Mononuclear cell (primary cell): ENCODE measurements around the gene RPL9. TPM values are rescaled to one million over a fixed set of nuclear protein-coding genes. Genes with fewer than 3 reads are reported as not detected.
A peak's percentile ranks its signal among the peaks of the same experiment; 100 is the strongest.
"Not testable (repeated sequence)": the region's sequence is repeated elsewhere in the genome, so short reads cannot be mapped to it uniquely, and the experiment has no call there.

ENCODE experiments used
- H3K27me3 ChIP-seq: 2 replicates; pipeline ENCODE4 v1.6.0; 2011; ENCODE audit warnings: low read length, control low read depth; ENCODE audit not compliant: insufficient read depth
- H3K4me1 ChIP-seq: 2 replicates; pipeline ENCODE4 v1.5.1; 2011; ENCODE audit warnings: mild to moderate bottlenecking, low read length, control low read depth; ENCODE audit not compliant: insufficient read depth
- H3K4me3 ChIP-seq: 2 replicates; pipeline ENCODE4 v1.5.1; 2011; ENCODE audit warnings: mild to moderate bottlenecking, low read length, moderate library complexity
- H3K9me3 ChIP-seq: 2 replicates; pipeline ENCODE4 v1.5.1; 2011; ENCODE audit warnings: low read depth, mild to moderate bottlenecking, control low read depth, low read length
- total RNA-seq: library from RNA; depleted of rRNA; stranded (reverse); fragments of >200 nt; gene quantifications from one replicate; pipeline ENCODE4 v1.2.3, GENCODE V29; 2012

Gene RPL9
- 4,269 TPM for total RNA-seq

- H3K4me1 ChIP-seq: peaks cover 26% of the 10 kb centered on the region
- H3K9me3 ChIP-seq: no peaks in the 10 kb centered on the region
- no peaks in the 10 kb centered on the region for H3K27me3 ChIP-seq
- H3K4me3 ChIP-seq: peak within 1 kb of the TSS; percentile 83
Observed at GRCh38 chr4:39458505-39459300, at the start of gene RPL9, which contains the start of gene LIAS. TSS of gene RPL9 (minus strand) at chr4:39458922. CDS start at chr4:39458439, 483 bp downstream. TSS of gene LIAS (plus strand) at chr4:39459056. CDS start at chr4:39459118, 62 bp downstream.

DNA sequence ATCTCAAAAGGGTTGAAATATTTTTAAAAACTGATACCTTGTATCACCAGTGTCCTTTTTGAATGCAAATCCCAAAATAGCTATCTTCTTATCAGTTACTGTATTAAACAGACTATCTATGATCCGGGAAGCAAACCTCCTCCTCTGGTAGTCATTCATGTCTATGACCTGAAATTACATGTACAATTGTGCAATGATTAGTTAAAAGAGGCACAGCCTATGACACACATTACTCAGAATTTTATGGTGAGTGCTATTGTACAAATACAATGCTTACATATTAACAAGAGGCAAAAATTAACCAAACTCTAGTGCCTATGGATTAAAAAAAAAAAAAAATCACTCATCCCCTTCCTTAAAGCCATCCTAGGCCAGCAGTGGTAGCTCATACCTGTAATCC lies 46.9 kb upstream of the RPL9 start:
- Histone ChIP-seq H3K27me3 (no peaks in the 10 kb centered on the region), H3K4me1 (no peaks in the 10 kb centered on the region), H3K9me3 (no peaks in the 10 kb centered on the region), H3K4me3 (no peak overlapping the region)

DNA sequence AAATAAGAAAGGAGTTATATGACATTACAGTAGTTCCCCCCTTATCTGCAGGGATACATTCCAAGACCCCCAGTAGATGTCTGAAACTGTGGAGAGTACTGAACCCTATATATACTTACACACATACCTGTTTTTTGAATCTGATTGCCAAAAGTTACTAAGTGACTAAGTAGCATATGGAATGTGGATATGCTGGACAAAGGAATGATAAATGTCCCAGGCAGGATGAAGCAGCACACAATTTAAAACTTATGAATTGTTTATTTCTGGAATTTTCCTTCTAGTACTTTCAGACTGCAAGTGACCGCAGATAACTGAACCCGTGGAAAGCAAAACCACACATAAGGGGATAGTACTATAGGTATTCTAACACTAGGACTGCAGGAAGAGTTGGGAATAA lies 45.8 kb upstream of the RPL9 start:
- no peak overlapping the region for H3K4me3 ChIP-seq
- H3K9me3 ChIP-seq: no peaks in the 10 kb centered on the region
- H3K4me1 ChIP-seq: no peaks in the 10 kb centered on the region
- no peaks in the 10 kb centered on the region for H3K27me3 ChIP-seq

DNA sequence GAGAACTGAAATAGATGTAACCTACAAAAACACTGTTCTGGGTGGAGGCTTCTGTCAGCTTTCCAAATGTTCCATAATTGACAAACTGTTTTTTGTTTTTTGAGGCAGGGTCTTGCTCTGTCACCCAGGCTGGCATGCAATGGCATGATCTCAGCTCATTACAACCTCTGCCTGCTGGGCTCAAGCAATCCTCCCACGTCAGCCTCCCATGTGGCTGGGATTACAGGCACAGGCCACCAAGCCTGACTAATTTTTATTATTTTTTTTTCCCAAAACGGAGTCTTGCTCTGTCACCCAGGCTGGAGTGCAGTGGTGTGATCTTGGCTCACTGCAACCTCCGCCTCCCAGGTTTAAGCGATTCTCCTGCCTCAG lies 43.9 kb upstream of the RPL9 start:
- H3K4me3 ChIP-seq, H3K4me1 ChIP-seq, H3K27me3 ChIP-seq, H3K9me3 ChIP-seq: not testable (repeated sequence)

- Histone ChIP-seq H3K9me3 (no peaks in the 10 kb centered on the region), H3K4me3 (no peak overlapping the region), H3K27me3 (no peaks in the 10 kb centered on the region), H3K4me1 (no peaks in the 10 kb centered on the region)
Observed at GRCh38 chr4:39502019-39502663, 43.4 kb upstream of the RPL9 start.

DNA sequence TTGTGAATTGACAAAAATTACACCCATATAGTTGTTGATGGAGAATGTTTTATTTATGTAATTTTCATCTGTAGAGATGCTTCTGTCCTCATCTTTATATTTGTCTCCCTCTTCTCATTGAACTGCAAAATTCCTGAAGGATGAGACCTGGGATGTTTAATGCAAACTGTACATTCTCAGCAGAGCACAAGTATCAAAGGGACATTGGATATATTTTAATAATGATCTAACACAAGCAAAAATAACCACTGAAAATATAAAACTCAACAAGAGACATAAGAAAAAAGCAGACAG lies 40.0 kb upstream of the RPL9 start:
- no peaks in the 10 kb centered on the region for H3K9me3 ChIP-seq
- no peaks in the 10 kb centered on the region for H3K27me3 ChIP-seq
- H3K4me1 ChIP-seq: no peaks in the 10 kb centered on the region
- H3K4me3 ChIP-seq: no peak overlapping the region

- H3K4me3 ChIP-seq: no peak overlapping the region
- H3K4me1 ChIP-seq: no peaks in the 10 kb centered on the region
- no peaks in the 10 kb centered on the region for H3K27me3 ChIP-seq
- H3K9me3 ChIP-seq: no peaks in the 10 kb centered on the region
Observed at GRCh38 chr4:39497909-39498726, 39.4 kb upstream of the RPL9 start.

DNA sequence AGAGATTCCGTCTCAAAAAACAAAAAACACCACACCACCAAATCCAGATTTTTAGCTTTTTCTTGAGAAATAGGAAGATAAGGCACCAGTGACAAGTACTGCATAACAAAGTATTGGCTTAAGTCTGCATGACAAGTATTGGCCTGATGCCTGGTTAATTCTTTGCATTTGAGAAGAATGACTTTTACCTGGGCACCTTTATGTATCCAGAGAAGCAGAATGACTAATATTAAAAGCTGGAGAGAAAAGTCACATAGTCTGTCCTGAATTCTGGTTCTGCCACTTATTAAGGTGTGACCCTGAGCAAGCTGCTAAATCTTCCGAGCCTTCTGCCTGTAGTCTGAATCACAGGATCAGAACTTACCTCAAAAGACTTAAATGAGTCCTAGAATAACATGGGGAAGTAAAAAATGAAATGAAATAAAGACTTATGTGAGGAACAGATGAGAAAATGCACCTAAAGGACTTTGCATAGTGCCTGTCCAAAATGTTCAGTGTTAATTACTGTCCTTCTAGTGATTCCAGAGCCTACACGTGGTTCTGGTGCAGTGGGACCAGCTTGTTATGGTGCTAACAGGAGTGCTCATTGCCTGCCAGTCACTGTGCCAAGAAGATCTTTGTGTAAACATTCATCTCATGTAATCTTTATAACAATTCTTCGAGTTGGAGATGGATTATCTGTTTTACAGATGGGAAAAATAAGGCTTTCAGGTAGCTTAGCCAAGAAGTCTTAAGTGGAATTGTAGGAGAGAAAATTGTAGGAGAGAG lies 36.9 kb upstream of the RPL9 start:
- no peak overlapping the region for H3K4me3 ChIP-seq
- no peaks in the 10 kb centered on the region for H3K4me1 ChIP-seq
- H3K9me3 ChIP-seq: no peaks in the 10 kb centered on the region
- H3K27me3 ChIP-seq: no peaks in the 10 kb centered on the region

DNA sequence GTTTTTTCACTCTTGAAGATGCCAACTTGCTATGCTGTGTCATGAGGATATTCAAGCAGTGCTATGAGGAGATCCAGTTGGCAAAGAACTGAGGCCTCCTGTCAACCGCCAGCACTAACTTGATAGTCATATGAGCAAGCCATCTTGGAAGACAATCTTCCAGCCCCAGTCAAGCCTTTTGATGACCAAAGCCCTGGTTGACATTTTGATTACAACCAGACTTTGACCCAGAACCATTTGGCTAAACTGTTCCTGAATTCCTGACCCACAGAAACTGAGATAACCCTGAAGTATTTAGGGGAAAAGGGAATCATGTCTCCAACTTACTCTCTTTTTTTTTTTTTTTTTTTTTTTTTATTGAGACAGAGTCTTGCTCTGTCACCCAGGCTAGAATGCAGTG lies 35.6 kb upstream of the RPL9 start:
- no peaks in the 10 kb centered on the region for H3K9me3 ChIP-seq

DNA sequence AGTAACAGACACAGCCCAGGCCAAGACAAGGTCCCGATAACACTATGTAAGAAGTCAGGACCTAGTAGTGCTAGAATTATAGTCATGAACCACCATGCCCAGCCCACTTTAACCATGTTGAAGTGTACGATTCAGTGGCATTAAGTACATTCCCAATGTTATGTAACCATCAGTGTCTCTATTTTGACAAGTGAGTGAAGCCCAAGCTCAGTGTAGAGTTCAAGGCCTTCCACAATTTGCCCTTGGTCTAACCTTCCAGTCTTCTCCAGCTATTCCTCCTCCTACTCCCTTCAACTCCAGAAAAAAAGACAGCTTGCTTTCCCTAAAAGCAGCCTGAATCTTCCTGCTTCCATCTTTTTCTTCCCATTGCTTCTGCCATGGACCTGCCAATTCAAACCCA lies 31.6 kb upstream of the RPL9 start:
- peaks cover 14% of the 10 kb centered on the region for H3K4me1 ChIP-seq
- no peaks in the 10 kb centered on the region for H3K27me3 ChIP-seq
- H3K9me3 ChIP-seq: no peaks in the 10 kb centered on the region
- no peak overlapping the region for H3K4me3 ChIP-seq

More for the DNA sequence above, 35.6 kb upstream of the RPL9 start:
- Histone ChIP-seq H3K4me1 (no peaks in the 10 kb centered on the region), H3K4me3 (no peak overlapping the region), H3K27me3 (no peaks in the 10 kb centered on the region)

GRCh38 chr4:39486221-39486804 lies 27.6 kb upstream of the RPL9 start:
- Histone ChIP-seq H3K4me3 (no peak overlapping the region), H3K9me3 (no peaks in the 10 kb centered on the region)

GRCh38 chr4:39484582-39485272 lies 26.0 kb upstream of the RPL9 start:
- H3K4me1 ChIP-seq: peaks cover 37% of the 10 kb centered on the region
- no peak overlapping the region for H3K4me3 ChIP-seq
- no peaks in the 10 kb centered on the region for H3K27me3 ChIP-seq
- no peaks in the 10 kb centered on the region for H3K9me3 ChIP-seq

More at GRCh38 chr4:39486221-39486804, 27.6 kb upstream of the RPL9 start:
- Histone ChIP-seq H3K27me3 (no peaks in the 10 kb centered on the region), H3K4me1 (peaks cover 29% of the 10 kb centered on the region)

DNA sequence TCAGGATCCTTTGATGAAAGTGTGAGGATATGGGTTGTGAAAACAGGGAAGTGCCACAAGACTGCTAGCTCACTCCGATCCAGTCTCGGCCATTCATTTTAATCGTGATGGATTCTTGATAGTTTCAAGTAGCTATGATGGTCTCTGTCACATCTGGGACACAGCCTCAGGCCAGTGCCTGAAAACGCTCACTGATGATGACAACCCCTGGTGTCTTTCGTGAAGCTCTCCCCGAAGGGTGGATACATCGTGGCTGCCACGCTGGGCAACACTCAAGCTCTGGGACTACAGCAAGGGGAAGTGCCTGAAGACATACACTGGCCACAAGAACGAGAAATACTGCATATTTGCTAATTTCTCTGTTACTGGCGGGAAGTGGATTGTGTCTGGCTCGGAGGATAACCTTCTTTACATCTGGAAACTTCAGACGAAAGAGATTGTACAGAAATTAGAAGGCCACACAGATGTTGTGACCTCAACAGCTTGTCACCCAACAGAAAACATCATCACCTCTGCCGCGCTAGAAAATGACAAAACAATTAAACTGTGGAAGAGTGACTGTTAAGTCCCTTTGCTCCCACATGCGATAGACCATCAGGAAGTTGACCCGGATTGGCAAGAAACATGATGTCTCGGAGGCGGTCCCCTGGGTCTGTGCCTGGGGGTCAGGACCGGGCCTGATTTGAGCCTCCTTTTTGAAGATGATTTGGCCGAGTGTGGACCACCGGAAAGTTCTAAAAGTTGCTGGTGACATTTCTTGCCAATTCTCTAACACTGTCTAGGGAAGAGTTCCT lies 22.4 kb upstream of the RPL9 start:
- Histone ChIP-seq H3K9me3 (no peaks in the 10 kb centered on the region), H3K4me1 (peaks cover 30% of the 10 kb centered on the region), H3K27me3 (no peaks in the 10 kb centered on the region), H3K4me3 (peak overlapping the region; percentile 13)
